SJSA1 (cell line): Measurements from ENCODE around the gene RANBP3. TPM values are rescaled to one million over a fixed set of nuclear protein-coding genes. Genes with fewer than 3 reads are reported as not detected.
A peak's percentile ranks its signal among the peaks of the same experiment; 100 is the strongest.
"Not testable (repeated sequence)": the region's sequence is repeated elsewhere in the genome, so short reads cannot be mapped to it uniquely, and the experiment has no call there.

Experiments used
- DNase-seq, 2 experiments: peaks; one replicate each; pipeline ENCODE4 v3.0.0-alpha.2; 2015 to 2020; ENCODE audit warnings: low spot score in 2 of 2, low read depth in 1 of 2
- H3K27ac ChIP-seq: fragments of 250-450 bp; sonication (Bioruptor Pico); 2 replicates; pipeline ENCODE4 v1.5.1; 2020; ENCODE audit warnings: mild to moderate bottlenecking, moderate library complexity
- H3K27me3 ChIP-seq: fragments of 250-450 bp; sonication (Bioruptor Pico); replicated peaks from 2 replicates; pipeline ENCODE4 v1.5.1; 2020; ENCODE audit warnings: mild to moderate bottlenecking, moderate library complexity
- H3K36me3 ChIP-seq: fragments of 250-450 bp; sonication (Bioruptor Pico); 2 replicates; pipeline ENCODE4 v1.5.1; 2020; ENCODE audit warnings: mild to moderate bottlenecking
- H3K4me1 ChIP-seq: fragments of 250-450 bp; sonication (Bioruptor Pico); replicated peaks from 2 replicates; pipeline ENCODE4 v1.6.1; 2021; ENCODE audit warnings: mild to moderate bottlenecking
- H3K4me3 ChIP-seq: fragments of 250-450 bp; sonication (Bioruptor Pico); 2 replicates; pipeline ENCODE4 v1.5.1; 2020; ENCODE audit warnings: mild to moderate bottlenecking
- H3K9me3 ChIP-seq: fragments of 250-450 bp; sonication (Bioruptor Pico); replicated peaks from 2 replicates; pipeline ENCODE4 v1.5.1; 2020; ENCODE audit warnings: mild to moderate bottlenecking
- total RNA-seq: library from RNA; depleted of rRNA; stranded (reverse); fragments of >200 nt; shearing (Covaris generic); gene quantifications from 2 replicates; pipeline ENCODE4 v1.2.3, GENCODE V29; 2014; rRNA removed

The RANBP3 gene
- total RNA-seq = 81.2 and 88.1 TPM in 2 replicates

GRCh38 chr19:5977785-5978605, at the start of gene RANBP3:
Gene RANBP3, minus strand, starts transcription at chr19:5978140. Its CDS starts 58 bp downstream, at chr19:5978082.
- Histone ChIP-seq H3K36me3 (peaks cover 43% of the 10 kb centered on the region), H3K4me1 (peaks cover 16% of the 10 kb centered on the region), H3K27ac (peak within 1 kb of the TSS; percentile 52), H3K4me3 (peak within 1 kb of the TSS; percentile 84), H3K27me3 (no peaks in the 10 kb centered on the region), H3K9me3 (no peaks in the 10 kb centered on the region)
- peak; percentile 98 to 99 for DNase-seq

GRCh38 chr19:6026390-6027227, 48.7 kb upstream of the RANBP3 start:
- H3K9me3 ChIP-seq = no peaks in the 10 kb centered on the region

GRCh38 chr19:6024756-6025155, 46.8 kb upstream of the RANBP3 start:
- H3K27ac ChIP-seq, H3K9me3 ChIP-seq, H3K4me3 ChIP-seq: not testable (repeated sequence)

More at GRCh38 chr19:6026390-6027227, 48.7 kb upstream of the RANBP3 start:
- Histone ChIP-seq H3K4me3 (no peak overlapping the region), H3K27ac (no peak overlapping the region), H3K4me1 (peaks cover 10% of the 10 kb centered on the region), H3K27me3 (no peaks in the 10 kb centered on the region), H3K36me3 (no peaks in the 10 kb centered on the region)
- no peak for DNase-seq

GRCh38 chr19:6023936-6024335, 46.0 kb upstream of the RANBP3 start:
- H3K27ac ChIP-seq = no peak overlapping the region
- H3K4me1 ChIP-seq = peaks cover 10% of the 10 kb centered on the region
- H3K27me3 ChIP-seq = no peaks in the 10 kb centered on the region
- no peaks in the 10 kb centered on the region for H3K36me3 ChIP-seq
- no peaks in the 10 kb centered on the region for H3K9me3 ChIP-seq
- no peak overlapping the region for H3K4me3 ChIP-seq
- DNase-seq = no peak

More at GRCh38 chr19:6024756-6025155, 46.8 kb upstream of the RANBP3 start:
- not testable (repeated sequence) for H3K27me3 ChIP-seq, DNase-seq, H3K36me3 ChIP-seq
- H3K4me1 ChIP-seq = peaks cover 10% of the 10 kb centered on the region

- Histone ChIP-seq H3K27me3 (no peaks in the 10 kb centered on the region), H3K36me3 (no peaks in the 10 kb centered on the region), H3K4me3 (no peak overlapping the region), H3K4me1 (peaks cover 10% of the 10 kb centered on the region), H3K9me3 (no peaks in the 10 kb centered on the region), H3K27ac (no peak overlapping the region; the same call in 1 of the 2 replicates)
- no peak for DNase-seq
Observed at GRCh38 chr19:6023085-6023682, 45.2 kb upstream of the RANBP3 start.

- Histone ChIP-seq H3K27me3 (no peaks in the 10 kb centered on the region), H3K4me1 (peaks cover 10% of the 10 kb centered on the region), H3K27ac (no peak overlapping the region), H3K9me3 (no peaks in the 10 kb centered on the region), H3K4me3 (no peak overlapping the region), H3K36me3 (no peaks in the 10 kb centered on the region)
- DNase-seq = no peak
Observed at GRCh38 chr19:6022570-6023064, 44.7 kb upstream of the RANBP3 start.

GRCh38 chr19:6021878-6022569, 44.1 kb upstream of the RANBP3 start:
- peak in 1 of 2 experiments; percentile 15 for DNase-seq

GRCh38 chr19:6020972-6021805, 43.2 kb upstream of the RANBP3 start:
- Histone ChIP-seq H3K4me1 (peaks cover 10% of the 10 kb centered on the region), H3K27me3 (no peaks in the 10 kb centered on the region), H3K27ac (no peak overlapping the region), H3K9me3 (no peaks in the 10 kb centered on the region), H3K36me3 (no peaks in the 10 kb centered on the region), H3K4me3 (no peak overlapping the region)
- no peak for DNase-seq

More at GRCh38 chr19:6021878-6022569, 44.1 kb upstream of the RANBP3 start:
- Histone ChIP-seq H3K4me1 (peaks cover 10% of the 10 kb centered on the region), H3K9me3 (no peaks in the 10 kb centered on the region), H3K4me3 (no peak overlapping the region), H3K27me3 (no peaks in the 10 kb centered on the region), H3K36me3 (no peaks in the 10 kb centered on the region), H3K27ac (no peak overlapping the region)

- Histone ChIP-seq H3K9me3 (no peaks in the 10 kb centered on the region), H3K27ac (no peak overlapping the region), H3K27me3 (no peaks in the 10 kb centered on the region), H3K4me3 (no peak overlapping the region), H3K36me3 (no peaks in the 10 kb centered on the region), H3K4me1 (peaks cover 10% of the 10 kb centered on the region)
- DNase-seq = no peak
Observed at GRCh38 chr19:6020166-6020882, 42.4 kb upstream of the RANBP3 start.

GRCh38 chr19:6018786-6019185, 40.8 kb upstream of the RANBP3 start:
- H3K27me3 ChIP-seq = no peaks in the 10 kb centered on the region

GRCh38 chr19:6017576-6017975, 39.6 kb upstream of the RANBP3 start:
- no peak for DNase-seq
- H3K4me1 ChIP-seq = peaks cover under 1% of the 10 kb centered on the region; the same call in 1 of the 2 replicates
- no peak overlapping the region for H3K4me3 ChIP-seq
- H3K27ac ChIP-seq = no peak overlapping the region
- no peaks in the 10 kb centered on the region for H3K36me3 ChIP-seq
- H3K27me3 ChIP-seq = no peaks in the 10 kb centered on the region
- H3K9me3 ChIP-seq = no peaks in the 10 kb centered on the region

More at GRCh38 chr19:6018786-6019185, 40.8 kb upstream of the RANBP3 start:
- no peak overlapping the region for H3K4me3 ChIP-seq
- no peaks in the 10 kb centered on the region for H3K36me3 ChIP-seq
- no peak overlapping the region for H3K27ac ChIP-seq
- DNase-seq = no peak
- peaks cover 10% of the 10 kb centered on the region for H3K4me1 ChIP-seq
- no peaks in the 10 kb centered on the region for H3K9me3 ChIP-seq
